Sciatic nerve (tissue), 2 donors: ENCODE measurements around the gene CYTH1. TPM values are rescaled to one million over a fixed set of nuclear protein-coding genes. Genes with fewer than 3 reads are reported as not detected.
"Not testable (repeated sequence)": the region's sequence is repeated elsewhere in the genome, so short reads cannot be mapped to it uniquely, and the experiment has no call there.

ENCODE experiments used
- ATAC-seq: fragments of 200-7000 bp; cut with Tn5 transposase; one replicate; pipeline ENCODE4 v1.9.1; 2020; ENCODE audit warnings: mild to moderate bottlenecking, moderate library complexity
- DNase-seq: peaks from one replicate; pipeline ENCODE4 v3.0.0-alpha.2; 2020; ENCODE audit warnings: low spot score
- intact Hi-C: fragments of 100-400 bp; cut with DNase I; formaldehyde crosslinking; loops from one replicate; pipeline ENCODE4 v1.14.2; 2022
- total RNA-seq: library from RNA; stranded (reverse); fragmentation: NEBNext Ultra II Directional; extraction: Animal tissue kit (Norgen Biotek cat#: 25700); gene quantifications from one replicate; pipeline ENCODE4 v1.2.1, GENCODE V29; 2021
- donor health status: DM: no; HTN: no; CAD: no.
- donor health status: DM: no; HTN: no; CAD: no.

CYTH1 gene
- total RNA-seq, 1 donor from 2014 or later = 75.9 TPM

DNA sequence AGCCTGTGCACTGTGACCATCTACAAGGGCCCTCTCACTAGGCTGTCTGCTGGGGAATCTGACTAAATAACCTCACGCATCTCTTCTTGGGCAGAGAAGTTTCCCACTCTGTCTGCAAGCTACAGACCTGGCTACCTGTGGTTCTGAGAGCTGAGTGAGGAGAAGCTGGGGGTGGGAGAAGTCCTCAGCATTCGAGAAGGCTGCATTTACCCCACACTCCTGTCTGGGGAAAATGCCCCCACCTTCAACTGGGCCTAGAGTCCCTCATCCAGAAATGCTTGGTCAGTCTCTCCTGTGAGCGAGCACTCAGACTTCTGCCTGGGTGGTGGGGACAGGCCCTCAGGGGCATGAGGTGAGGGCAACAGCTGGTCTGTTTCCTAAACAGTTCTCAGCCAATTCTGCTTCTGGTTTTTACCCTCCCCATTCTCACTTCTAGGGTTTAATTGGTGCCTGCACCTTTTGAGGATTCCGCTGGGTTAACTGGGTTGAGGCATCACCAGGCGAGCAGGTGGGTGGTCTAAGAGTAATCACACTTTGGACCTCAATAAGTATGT lies 98.6 kb downstream of the CYTH1 start:
- ATAC-seq = no peak
- DNase-seq = no peak
- intact Hi-C loops = no loop called here

GRCh38 chr17:78682363-78682762 lies 99.7 kb downstream of the CYTH1 start:
- ATAC-seq (no peak), DNase-seq (peak; percentile 26)
- intact Hi-C loops = no loop called here

GRCh38 chr17:78680436-78680835 lies 101.6 kb downstream of the CYTH1 start:
- intact Hi-C loops = no loop called here
- ATAC-seq (no peak), DNase-seq (no peak)

DNA sequence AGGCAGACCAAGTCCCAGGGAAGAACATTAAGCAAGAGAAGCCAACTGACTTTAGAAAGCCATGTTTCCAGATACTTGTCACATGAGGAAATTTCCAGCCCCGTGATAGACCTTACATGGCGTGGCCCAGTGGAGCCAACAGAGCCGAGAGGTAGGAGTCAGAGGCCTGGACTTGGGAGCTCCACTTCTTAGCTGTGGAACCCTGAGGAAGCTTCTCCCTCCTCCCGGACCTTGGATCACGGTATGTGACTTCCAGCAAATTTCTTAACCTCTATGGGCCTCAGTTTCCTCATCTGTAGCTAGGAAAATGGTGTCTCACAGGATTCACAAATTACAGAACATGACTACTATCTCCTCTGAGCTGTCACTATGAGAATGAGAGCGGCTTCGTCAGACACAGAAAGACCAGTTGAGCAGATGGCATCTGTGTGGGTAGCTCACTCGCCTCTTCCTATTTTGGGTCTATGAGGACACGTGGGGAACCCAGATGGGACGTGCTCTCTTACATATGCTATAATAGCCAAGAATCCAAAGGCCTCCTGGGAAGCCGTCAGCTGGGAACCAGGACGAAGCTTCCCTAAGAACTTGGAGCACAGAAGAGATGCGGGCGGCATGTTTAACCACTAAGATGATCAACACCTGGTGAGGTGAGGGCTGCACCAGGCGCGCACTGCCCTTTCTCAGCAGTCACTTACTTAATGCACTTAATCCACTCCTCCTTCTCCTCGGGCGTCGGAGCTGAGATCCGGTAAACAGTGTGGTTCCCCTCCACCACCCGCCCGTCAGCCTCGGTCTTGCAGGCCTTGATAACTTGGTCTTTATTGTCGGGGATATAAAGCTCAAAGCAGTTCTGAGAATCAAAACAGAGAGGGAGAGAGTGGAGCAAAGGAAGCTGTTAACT lies 102.3 kb downstream of the CYTH1 start:
- DNase-seq = peak; percentile 49
- ATAC-seq = no peak
- intact Hi-C loops = no loop called here

DNA sequence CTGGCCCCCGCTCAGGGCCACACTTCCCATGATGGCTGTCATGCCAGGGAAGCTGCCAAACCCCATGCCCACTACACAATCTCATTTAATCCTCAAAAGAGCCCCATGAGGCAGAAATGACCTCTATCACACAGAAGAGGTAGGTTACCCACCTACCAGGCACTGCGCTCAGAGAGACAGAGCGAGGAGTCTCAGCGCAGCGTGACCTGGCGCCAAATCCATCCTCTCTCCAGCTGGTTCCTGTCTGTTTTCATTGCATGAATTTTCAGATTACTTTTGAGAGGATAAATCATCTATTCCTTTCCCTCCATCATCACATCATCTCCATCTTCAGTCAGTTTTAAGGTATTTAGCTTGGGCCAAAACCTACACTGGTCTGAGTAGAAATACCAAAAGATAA lies 103.4 kb downstream of the CYTH1 start:
- ATAC-seq (no peak), DNase-seq (no peak)
- intact Hi-C loops = no loop called here

DNA sequence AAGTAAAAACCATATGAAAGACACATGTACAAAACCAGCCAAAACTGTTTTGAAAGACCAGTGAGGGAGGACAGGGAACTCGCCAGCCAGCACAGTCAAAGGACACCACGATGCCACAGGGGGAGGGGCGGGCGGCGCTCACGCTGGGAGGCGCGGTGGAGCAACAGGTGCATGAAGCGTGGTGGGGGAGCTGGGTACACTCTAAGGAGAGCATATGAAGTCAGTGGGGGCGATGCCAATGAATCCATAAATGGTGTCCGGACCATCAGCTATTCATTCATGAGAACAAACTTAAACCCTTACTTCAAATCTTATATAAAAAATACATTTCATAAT lies 103.9 kb downstream of the CYTH1 start:
- ATAC-seq (no peak), DNase-seq (peak; percentile 48)
- intact Hi-C loops = no loop called here

DNA sequence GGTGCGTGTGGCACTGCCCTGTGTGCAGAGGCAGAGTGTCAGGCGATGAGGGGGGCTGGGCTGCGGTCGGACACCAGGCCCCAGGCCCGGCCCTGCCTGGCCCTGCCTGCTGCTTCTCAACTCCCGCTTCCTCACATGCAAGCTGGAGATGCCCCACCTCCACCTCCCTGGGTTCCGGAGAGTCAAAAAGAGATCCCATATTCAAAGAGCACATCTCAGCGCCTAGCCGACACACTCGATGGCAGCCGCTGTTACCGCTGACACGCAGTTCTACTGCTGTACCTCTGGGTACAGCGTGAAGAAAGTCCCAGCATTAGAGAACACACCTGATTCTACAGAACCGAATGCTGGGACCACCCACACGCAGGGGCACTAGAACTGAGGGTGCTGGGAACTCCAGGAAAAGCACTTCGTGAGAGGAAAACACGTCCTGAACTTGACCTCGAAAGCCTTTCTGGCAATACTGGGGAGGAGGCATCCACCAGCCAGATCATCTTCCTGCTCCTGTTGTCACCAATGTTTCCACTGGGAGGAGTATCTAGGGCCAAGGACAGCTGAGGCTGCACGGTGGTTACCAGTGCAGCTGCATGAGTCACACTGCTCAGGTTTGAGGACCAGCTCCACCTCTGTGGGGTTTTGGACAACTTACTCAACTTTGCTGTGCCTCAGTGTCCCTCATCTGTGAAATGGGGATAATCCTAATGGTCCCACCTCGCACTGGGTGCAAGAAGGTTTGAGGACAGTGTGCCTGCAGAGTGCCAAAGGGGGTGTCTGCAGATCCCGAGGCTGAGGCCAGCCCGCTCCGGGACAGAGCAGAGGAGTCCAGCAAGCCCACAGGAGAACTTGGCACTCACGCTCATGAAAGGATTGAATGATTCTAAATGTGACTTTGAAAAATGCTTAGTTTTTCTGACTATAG lies 104.5 kb downstream of the CYTH1 start:
- DNase-seq (peak; percentile 46), ATAC-seq (no peak)
- intact Hi-C loops = no loop called here

DNA sequence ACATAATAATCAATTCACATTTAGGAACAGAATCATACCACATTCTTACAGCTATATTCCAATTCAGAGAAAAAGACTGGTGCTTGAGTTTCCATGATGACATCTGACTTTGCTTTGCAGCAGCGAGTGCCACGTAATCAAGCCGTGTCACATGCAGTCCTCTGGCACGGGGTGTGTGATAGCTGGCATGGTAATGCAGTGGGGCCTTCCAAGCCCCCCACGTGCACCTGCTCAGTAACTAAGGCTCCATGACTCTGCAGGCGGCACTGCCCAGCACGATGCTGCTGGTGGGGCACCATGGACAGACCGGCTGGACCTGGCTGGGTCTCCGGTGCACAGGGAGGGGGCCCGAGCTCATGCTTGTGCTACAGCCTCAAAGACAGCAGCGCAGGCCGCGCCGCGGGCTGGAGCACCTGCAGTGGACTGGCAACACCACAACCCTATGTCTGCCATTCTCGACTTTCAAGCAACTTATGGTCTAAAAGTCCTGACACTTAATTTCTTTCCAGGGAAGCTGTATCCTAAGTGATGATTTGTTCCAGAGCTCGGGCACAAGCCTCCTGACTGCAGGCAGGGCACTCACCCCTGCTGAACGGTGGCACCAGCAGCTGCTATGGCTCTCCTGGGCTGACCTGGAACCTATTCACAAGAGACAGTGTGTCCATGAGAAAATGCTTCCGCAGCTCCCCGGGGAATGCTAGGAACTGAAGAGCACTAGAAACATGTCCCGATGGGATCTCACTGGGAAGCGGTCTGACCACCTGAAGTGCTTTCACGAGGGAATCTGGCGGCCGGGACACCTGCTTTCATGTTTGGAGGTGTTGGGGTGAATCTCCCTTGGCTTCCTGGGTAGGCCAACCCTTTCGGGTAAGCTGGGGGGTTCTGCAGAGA lies 105.4 kb downstream of the CYTH1 start:
- intact Hi-C loops = no loop called here
- DNase-seq (peak; percentile 48), ATAC-seq (no peak)

GRCh38 chr17:78675836-78676235 lies 106.2 kb downstream of the CYTH1 start:
- intact Hi-C loops = no loop called here
- ATAC-seq (no peak), DNase-seq (no peak)

GRCh38 chr17:78675316-78675616 lies 106.8 kb downstream of the CYTH1 start:
- ATAC-seq = no peak
- peak; percentile 49 for DNase-seq
- intact Hi-C loops = no loop called here

GRCh38 chr17:78674595-78675315 lies 107.3 kb downstream of the CYTH1 start:
- ATAC-seq (no peak), DNase-seq (peak; percentile 51)
- intact Hi-C loops = no loop called here

- intact Hi-C loops = no loop called here
- DNase-seq (peak; percentile 39), ATAC-seq (no peak)
Measured at GRCh38 chr17:78674156-78674555, 107.9 kb downstream of the CYTH1 start.

DNA sequence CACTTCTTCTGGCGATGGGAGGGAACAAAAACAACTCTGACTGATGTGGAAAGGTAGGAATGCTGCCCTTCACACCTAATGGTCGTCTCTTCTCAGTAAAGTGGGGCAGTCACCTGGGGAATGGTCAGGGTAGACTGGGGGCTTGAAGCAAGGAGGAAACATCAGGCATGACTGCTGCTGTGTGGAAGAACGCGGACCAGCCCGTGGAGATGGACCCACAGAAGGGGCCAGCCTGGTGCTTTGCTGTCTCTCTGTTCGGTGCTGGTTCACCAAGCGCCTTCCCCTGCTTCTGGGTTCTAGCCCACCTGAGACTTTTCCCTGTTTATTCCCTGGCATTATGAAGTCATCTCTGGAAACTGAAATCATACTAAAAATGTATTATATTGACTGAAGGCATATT lies 108.7 kb downstream of the CYTH1 start:
- DNase-seq = peak; percentile 33
- intact Hi-C loops = no loop called here
- no peak for ATAC-seq

- no peak for ATAC-seq
- intact Hi-C loops = no loop called here
- DNase-seq = peak; percentile 50
Measured at GRCh38 chr17:78672871-78673371, 109.2 kb downstream of the CYTH1 start.

DNA sequence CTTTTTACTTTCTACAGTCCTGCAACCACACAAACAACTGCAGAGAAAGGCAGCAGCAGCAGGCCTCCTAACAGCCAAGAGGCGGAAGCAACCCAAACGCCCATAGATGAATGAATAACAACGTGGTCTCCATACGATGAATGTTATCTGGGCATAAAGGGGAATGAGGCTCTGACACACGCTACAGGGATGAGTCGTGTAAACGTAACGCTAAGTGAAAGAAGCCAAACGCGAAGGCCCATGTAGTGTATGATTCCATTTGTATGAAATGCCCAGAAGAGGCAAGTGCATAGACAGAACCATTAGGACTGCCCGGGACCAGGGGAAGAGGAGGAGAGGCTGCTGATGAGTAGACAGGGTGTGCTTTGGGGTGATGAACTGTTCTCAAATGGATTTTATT lies 110.1 kb downstream of the CYTH1 start:
- ATAC-seq = no peak
- DNase-seq = no peak
- intact Hi-C loops = no loop called here

- DNase-seq, intact Hi-C loops, ATAC-seq: not testable (repeated sequence)
Measured at GRCh38 chr17:78671726-78672001, 110.4 kb downstream of the CYTH1 start.

DNA sequence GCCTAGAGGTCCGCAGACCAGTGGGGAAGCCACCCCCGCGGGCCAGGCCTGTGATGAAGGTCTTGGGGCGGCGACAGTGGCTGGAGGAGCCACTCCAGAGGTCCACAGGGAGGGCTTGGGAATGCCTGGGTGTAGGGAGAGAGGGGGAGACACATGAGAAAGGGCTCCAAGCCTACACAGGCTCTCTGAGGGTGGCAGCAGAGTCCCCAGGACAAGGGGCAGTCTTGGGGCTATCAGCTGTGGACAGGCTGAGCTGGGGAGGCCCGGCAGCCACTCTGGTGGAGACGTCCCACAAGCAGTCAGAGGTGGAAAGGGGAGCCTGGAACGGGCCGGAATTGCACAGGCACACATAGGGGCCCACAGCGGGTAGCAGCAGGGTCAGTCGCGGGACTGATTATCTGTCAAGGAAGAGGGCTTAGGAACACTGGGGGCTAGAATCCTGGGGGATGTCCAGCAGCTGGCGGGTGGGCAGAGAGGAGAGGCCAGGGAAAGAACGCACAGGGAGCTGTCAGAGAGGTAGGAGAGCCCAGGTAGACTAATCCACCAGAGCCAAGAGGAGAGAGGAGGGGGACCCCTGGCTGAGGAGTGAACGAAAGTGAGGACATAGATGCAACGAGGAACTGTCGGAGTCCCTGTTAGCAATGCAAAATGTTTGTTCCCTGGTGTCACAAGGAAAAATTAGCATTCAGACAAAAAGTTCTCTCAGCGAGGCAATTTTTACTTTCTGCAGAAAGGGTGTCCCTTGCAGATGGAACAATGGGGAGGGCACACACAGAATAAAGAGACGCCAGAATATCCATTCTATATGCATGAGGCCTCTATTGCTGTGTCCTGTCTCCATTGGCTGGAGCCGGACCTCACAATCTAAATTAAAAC lies 111.0 kb downstream of the CYTH1 start:
- intact Hi-C loops = no loop called here
- ATAC-seq = no peak
- peak; percentile 52 for DNase-seq
